Epithelial cell of esophagus (primary cell): Measurements from ENCODE around the gene RPS5.
"Not testable (repeated sequence)": the region's sequence is repeated elsewhere in the genome, so short reads cannot be mapped to it uniquely, and the experiment has no call there.

ENCODE experiments used
- DNase-seq: peaks from one replicate; pipeline ENCODE4 v3.0.0; 2010; ENCODE audit warnings: low read depth
- H3K4me3 ChIP-seq: 2 replicates; pipeline ENCODE4 v1.5.1; 2011; ENCODE audit warnings: mild to moderate bottlenecking, low read length, control low read depth
- TF ChIP-seq, protein P1 (sequence below): IDR thresholded peaks from 2 replicates; pipeline ENCODE4 v1.5.1; 2011; ENCODE audit warnings: low read depth, mild to moderate bottlenecking, low read length, control low read depth, inconsistent platforms; ENCODE audit not compliant: insufficient read depth; ENCODE audit errors: missing control alignments

Gene RPS5

DNA sequence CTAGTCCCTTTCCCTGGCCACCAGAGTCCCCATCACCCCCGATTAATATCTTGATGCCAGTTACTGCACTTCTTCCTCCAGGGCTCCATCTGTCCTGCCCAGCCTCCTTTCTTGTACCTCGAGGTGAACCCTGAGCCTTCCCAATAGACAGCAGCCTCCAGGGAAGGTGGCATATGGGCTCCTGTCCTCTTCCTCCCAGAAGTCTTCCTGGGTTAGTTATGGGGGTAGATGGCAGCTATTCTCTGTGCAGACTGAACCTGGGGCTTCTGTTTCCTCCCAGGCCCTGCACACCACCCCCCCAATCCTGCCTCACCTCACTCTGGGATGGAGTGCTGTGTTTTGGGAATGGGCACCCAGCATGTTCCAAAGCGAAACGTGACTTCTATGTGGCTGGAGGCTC, 11.0 kb downstream of the RPS5 start:
- no peak for DNase-seq
- H3K4me3 ChIP-seq = no peak overlapping the region
- TF ChIP-seq, protein P1, sequence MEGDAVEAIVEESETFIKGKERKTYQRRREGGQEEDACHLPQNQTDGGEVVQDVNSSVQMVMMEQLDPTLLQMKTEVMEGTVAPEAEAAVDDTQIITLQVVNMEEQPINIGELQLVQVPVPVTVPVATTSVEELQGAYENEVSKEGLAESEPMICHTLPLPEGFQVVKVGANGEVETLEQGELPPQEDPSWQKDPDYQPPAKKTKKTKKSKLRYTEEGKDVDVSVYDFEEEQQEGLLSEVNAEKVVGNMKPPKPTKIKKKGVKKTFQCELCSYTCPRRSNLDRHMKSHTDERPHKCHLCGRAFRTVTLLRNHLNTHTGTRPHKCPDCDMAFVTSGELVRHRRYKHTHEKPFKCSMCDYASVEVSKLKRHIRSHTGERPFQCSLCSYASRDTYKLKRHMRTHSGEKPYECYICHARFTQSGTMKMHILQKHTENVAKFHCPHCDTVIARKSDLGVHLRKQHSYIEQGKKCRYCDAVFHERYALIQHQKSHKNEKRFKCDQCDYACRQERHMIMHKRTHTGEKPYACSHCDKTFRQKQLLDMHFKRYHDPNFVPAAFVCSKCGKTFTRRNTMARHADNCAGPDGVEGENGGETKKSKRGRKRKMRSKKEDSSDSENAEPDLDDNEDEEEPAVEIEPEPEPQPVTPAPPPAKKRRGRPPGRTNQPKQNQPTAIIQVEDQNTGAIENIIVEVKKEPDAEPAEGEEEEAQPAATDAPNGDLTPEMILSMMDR = no peak

DNA sequence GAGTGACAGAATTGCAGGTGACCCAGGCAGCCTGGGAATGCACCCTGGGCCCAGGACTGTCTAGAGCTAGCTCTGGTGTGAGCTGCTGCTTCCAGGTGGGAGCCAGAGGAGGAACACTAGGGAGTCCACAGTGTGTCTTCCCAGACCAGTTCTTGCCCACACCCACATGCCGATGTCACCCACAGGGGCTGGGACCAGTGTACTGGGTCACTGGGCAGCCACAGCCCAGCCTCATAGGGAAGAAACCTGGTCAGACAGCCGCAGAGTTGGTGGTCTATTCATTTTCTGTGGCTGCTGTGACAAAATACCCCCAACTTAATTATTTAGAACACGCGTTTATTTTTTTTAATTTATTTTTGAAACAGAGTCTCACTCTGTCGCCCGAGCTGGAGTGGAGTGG, 11.5 kb downstream of the RPS5 start:
- no peak overlapping the region for H3K4me3 ChIP-seq

DNA sequence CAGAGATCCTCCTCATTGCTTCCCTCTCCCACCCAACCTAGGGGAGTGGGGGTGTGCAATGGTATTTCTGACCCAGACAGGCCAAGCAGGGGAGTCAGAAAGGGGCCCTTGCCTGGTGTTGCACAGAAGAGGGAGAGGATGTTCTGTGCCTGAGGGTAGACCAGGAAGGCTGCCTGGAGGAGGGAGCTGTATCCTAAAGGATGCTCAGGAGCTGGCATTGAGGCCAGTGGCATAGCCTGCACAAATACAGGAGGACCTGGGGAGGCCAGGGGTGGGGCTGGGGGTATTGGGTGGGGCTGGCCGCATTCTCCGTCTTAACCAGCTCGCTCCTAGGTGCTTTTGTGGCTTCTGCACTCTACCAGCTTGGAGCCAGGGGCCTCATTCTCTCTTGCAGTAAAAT, 12.8 kb downstream of the RPS5 start:
- TF ChIP-seq, protein P1 = no peak
- H3K4me3 ChIP-seq = no peak overlapping the region
- no peak for DNase-seq

More for the DNA sequence above, 11.5 kb downstream of the RPS5 start:
- TF ChIP-seq, protein P1 = no peak
- no peak for DNase-seq

DNA sequence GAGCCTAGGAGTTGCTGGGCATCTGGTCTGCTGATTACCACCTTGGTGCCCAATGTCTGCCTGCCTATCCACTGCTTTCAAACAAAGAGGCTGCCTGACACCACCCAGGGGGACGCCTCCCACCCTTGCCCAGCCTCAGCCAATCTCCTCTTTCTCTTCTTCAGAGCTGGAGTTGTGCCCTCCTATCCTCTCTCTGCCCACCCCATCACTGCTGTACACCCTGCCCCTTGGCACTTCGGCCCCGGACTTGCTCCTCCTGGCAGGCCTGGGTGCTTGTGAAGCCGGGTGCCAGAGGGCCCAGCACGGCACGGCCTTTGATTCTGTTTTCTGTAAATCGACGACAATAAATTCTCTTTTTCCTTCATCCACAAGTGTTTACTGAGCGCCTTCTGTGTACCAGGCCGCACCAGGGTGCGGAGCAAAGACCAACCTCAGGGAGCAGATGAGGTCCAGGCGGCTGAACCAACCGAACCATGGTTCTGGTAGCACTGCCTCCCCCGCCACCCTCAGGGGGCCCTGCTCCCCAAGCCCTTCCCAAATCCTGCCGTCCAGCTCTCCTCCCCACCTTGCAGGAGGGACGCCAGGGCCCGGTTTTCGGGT, 13.3 kb downstream of the RPS5 start:
- H3K4me3 ChIP-seq = peak overlapping the region; percentile 35
- TF ChIP-seq, protein P1 = no peak

DNA sequence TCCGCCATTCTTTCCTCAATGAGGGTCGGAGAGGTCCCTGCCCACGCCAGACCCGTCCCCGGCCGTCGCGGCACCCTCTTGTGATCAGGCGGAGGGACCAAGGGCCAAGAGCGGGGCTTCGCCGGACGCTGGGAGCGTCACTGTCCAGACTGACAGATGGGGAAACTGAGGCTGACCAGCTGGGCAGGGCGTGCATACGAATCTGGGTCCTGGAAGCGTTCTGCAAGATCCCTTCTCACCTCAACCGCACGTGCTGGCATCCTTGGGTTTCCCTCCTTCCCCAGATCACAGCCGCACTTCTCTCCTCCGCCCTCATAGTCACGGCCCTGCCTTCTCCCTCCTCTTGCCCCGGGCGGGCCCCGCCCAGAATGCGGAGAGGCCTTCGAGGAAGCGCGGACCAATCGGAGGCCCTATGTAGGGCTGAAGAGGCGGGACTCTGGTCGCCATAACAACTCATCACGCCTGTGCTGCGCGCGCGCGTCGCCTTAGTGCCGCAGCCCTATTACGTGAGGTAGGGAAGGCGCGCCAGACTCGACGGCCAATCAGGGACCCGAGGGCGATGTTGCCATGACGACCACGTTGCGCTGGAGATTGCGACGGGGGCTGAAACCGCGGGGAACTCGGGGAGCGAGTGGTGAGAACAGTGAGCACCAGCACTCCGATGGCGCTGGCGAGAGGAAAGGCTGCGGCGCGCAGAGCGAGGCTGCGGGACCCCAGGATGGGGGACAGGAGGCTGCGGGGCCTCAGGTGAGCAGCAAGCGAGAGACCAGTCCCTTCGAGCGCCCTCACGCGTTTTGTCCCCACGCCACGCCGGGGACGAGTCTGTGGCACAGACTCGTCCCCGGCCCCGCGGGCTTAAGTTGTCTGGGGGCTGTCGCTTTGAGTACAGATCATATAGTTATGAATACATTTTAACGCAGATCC, 14.1 kb downstream of the RPS5 start:
- H3K4me3 ChIP-seq = peak overlapping the region; percentile 71
- DNase-seq = peak; percentile 100
- TF ChIP-seq, protein P1 = no peak

More for the DNA sequence above, 13.3 kb downstream of the RPS5 start:
- no peak for DNase-seq

DNA sequence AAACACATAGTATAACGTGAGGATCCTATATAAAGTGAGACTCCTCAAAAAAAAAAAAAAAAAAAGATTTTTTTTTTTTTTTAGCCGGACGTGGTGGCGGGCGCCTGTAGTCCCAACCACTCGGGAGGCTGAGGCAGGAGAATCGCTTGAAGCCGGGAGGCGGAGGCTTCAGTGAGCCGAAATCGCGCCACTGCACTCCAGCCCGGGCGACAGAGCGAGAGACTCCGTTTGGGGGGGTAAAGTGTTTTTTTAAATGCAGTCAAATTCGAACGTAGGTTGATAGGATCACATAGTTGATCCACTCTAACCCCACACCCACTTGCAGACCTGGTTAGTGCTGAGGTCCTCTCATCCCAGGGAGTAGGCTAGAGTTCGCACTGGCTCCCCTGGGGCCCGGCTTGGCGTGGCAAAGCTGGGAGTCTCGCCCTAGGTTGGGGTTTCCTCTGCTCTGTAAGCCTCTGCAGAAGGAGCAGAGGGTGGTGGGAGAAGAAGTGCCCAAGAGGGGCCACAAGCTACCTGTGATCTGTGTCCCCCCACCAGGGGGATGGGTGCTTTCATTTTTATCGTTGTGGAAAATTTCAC, 14.9 kb downstream of the RPS5 start:
- H3K4me3 ChIP-seq = peak overlapping the region; percentile 71
- TF ChIP-seq, protein P1 = no peak
- DNase-seq = no peak

DNA sequence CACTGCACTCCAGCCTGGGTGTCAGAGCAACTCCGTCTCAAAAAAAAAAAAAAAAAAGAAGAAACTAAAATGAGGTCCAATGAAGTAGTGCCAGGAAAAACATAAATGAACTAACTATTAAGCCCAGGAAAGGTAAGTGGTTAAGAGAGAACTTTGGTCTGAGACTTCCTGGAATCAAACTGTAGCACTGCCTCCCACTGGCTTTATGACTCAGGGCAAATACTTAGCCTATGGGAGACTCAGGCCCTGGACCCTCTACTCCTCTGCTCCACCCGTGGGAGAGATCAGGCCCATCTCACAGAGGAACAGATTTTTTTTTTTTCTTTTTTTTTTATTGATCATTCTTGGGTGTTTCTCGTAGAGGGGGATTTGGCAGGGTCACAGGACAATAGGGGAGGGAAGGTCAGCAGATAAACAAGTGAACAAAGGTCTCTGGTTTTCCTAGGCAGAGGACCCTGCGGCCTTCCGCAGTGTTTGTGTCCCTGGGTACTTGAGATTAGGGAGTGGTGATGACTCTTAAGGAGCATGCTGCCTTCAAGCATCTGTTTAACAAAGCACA, 16.9 kb downstream of the RPS5 start:
- DNase-seq, H3K4me3 ChIP-seq: not testable (repeated sequence)
